SHP77 (cell line): Measurements from ENCODE around the gene GLIS1.

Source experiments
- DNase-seq, 2 experiments: peaks; one replicate each; lab custom pipeline; 2025; lab: John Stamatoyannopoulos, UW

GLIS1 gene

DNA sequence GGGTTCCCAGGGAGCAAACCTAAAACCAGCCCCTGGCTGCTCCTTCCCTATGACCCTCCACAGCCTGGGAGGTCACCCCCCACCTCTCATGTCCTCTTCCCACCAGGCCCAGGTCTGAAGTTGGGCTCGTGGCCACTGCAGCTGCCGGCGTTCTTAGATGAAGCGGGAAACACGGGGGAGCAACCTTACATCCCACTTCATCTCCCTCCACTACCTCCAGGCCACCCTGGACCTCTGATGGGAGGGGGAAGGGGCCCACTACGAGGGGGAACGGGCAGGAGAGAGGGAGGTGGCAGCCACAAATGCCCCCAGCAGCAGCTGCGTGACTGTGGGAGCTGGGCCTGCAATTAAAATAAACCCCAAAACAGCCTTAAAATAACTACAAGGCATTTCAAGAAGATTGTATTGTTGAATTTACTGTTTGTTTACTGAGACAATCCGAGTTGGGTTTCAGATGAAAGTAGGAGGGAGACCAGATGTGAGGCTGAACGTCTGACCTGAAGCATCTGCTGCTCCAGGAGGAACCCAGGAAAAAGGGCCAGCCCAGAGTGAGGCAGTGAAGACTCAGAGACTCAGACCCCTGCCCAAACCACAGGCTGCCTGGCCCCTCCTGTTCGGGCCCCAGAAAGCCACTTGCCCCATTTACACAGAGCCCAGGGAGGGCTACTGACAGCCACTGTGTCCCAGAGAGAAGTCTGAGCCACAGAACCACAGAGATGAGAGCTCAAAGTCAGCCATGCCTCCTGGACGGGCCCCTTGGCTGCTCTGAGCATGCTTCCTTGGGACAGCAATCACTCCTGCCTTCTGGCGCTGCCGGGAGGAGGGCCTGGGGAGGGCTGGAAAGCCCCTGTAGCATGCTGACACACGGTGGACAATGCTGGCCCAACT lies 59.8 kb downstream of the GLIS1 start:
- no peak for DNase-seq

- DNase-seq, result no peak
Measured at GRCh38 chr1:53678507-53678906, 60.5 kb downstream of the GLIS1 start.

DNA sequence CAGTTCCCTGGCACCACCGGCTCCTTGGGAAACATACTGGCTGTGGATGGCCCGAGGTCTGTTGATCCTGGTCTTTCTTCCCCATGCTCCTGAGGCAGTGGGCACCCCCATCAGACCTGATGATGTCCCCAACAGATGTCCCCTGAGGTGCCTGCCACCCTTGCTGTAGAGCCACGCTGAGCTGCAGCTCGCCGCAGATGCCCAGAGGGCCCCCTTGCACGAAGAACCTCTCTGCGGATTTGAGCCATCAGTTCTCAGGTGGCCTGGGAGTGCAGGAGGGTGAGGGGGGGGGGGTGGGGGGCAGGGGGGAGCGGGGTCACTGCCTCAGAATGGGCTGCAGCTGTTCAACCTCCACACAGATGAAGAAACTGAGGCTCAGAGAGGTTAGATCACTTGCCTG lies 60.9 kb downstream of the GLIS1 start:
- DNase-seq, result no peak

DNA sequence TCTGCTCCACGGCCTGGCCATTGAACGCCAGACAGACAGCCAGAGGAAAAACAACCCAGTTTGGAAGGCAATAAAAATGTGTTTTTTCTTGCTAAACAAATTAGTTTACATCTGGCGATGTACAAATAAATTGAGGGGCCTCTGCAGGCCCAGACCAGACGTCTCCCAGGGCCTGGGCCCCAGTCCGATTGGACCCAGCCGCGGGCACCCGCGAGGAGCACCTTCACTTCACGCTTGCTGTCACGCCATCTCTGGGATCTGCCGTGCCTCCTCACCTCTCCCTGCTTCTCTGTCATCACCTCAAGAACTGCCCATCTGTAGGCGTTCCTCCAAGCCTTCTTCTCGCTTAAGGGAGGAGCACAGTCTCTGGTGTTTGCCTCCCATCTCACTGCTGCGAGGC lies 61.5 kb downstream of the GLIS1 start:
- no peak for DNase-seq

- DNase-seq, result no peak
Measured at GRCh38 chr1:53672785-53673184, 66.2 kb downstream of the GLIS1 start.

DNA sequence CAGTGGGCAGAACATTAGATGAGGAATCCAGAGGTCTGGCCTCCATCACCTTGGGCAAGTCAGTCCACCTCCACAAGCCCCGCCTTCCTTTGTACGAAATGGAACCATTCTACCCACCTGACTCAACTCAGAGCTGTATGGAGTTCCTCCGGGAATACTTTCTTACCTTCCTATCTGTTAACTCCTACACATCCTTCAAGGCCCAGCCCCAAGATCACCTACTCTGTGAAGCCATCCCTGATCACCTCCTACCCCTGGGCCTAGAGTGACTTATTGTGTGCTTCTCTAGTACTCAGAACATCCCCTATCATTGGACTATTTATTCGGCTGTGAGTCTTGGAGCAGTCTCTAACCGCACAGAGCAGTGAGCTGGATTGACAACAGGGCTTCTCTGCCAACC lies 66.7 kb downstream of the GLIS1 start:
- DNase-seq, result no peak

- no peak for DNase-seq
Measured at GRCh38 chr1:53669621-53670191, 69.3 kb downstream of the GLIS1 start.

GRCh38 chr1:53666566-53666965 lies 72.4 kb downstream of the GLIS1 start:
- no peak for DNase-seq

DNA sequence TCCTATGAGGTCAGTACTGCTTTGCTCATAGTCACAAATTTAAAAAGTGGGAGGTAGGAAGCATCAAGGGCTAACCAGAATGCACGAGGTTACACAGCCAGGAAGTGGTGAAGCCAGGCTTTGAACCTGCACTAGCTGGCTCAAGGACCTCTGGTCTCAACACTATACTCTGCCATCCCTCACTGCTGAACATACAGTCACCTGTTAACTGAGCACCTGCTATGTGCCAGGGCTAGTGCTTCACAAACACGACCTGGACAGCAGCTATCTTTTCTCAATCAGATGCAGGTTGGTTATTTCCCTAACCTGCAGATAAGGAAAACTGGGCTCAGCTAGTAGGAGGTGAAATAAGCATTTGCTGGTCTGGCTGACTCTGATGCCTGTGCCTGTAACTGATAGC lies 73.0 kb downstream of the GLIS1 start:
- DNase-seq, result no peak

DNA sequence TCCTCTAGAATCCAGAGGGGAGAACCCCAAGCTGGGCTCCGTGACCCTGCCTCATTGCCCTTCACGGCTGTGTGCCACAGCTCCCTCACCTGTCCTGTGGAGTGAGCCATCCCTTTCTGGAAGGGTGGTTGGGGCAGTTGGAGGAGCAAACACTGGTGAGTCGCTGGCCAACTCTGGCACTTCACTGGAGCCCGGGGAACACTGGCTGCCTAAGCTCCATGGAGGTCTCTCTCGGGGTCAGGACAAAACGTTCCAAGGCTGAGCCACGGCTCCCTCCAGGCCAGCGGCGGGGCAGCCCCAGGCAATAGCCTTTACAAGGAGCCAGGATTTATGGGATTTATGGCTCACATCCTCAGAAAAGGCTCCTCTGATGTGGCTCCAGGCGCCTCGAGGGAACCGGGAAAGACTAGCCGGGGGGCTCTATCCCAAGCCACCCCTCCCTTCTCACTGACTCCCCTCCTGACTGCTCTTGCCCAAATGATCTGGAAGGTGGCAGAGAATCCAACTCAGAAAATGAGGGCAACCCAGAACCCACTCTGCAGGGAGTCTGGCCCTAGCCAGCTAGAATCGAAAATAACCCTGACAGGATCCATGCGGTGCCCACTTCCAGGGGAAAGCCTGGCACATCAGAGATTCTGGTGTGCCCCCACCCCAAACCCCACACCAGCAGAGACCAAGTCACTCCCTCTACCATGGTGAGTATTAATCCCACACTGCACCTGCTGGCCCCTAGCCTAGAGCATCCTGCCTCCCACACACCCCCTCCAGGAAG lies 75.2 kb downstream of the GLIS1 start:
- no peak for DNase-seq

DNA sequence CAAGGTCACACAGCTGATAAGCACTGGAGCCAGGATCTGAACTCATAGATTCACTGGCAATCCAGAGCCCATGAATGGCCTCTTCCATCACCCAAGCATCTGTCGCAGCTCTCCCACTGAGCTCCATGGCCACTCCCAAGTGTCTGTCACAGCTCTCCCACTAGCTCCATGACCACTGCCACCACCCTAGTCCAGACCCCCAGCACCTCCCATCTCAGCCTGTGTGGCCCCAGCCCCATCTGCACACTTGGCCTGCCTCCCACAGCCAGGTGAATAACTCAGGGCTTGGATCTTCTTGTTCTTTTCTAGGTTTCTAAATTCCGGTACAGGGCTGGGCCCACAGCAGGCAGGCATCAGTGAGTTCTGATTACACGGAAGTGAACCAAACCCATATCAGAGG lies 76.0 kb downstream of the GLIS1 start:
- DNase-seq, result no peak

DNA sequence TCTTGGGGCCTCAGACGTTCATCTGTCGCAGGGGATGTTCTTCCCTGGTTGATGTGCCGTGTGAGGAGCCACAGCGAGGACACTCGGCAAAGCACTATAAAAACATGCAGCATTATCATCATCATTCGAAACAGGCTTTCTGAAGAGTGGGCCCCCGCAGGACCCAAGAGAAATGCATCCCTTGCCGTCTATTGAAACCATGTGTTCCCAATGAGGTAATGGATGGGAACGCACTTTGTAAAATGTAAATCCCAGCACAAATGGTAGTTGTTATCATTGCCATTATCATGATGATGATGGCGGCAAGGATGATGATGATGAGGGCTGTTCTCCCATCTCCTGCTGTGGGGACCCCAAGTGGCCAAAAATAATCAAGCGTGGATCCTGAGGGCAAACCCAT lies 76.8 kb downstream of the GLIS1 start:
- DNase-seq, result no peak

GRCh38 chr1:53661496-53661895 lies 77.5 kb downstream of the GLIS1 start:
- no peak for DNase-seq

GRCh38 chr1:53660666-53661065 lies 78.3 kb downstream of the GLIS1 start:
- no peak for DNase-seq

DNA sequence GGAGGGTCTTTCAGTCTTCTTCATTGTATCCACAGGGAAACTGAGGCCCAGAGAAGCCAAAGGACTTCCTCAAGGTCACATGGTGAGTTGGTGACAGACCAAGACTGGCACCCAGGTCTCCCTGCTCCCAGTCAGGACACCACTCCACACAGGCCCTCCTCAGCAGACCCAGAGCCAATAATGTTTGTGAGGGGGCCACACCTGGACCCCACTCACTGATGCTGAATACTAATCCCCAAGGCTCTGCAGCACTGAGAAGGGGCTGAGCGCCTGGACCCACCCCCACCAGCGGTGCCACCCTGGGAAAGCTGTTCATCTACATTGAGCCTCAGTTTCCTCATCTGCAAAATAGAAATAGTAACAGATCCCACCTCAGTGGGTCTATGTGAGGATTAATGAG lies 79.5 kb downstream of the GLIS1 start:
- DNase-seq, result no peak

- no peak for DNase-seq
Measured at GRCh38 chr1:53658489-53659230, 80.3 kb downstream of the GLIS1 start.

DNA sequence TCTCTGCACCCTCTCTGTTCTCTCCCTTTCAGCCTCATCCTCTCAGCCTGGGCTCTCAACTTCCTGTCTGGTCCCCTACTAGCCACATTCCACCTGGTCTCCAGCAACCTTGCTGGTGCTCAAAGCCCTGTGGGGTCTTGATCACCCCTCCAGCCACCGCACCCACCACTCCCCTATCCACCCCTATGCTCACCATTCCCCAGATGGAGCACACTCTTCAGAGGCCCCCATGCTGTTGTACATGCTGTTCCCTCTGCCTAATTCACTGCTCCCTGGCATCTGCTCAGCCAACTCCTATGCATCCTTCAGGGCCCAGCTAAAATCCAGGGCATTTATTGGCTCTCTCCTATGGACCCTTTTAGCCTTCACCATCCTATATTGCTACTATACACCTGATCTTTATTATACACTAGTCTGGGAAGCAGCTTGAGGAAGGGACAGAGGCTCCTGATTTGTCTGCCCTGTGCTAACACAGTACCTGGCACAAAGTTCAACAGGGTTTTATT lies 81.0 kb downstream of the GLIS1 start:
- no peak for DNase-seq

DNA sequence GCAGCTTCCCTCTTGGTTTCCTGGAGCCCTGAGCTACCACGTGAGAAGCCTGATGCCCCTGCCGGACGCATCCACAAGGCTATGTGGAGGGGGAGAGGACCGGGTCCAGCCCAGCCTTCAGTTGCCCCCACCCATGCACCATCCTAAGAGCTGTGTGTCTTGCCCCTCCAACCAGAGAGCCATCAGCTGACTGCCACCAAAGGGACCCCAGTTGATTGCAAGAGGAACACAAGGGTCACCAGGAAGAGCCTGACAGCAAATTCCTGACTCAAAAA lies 81.5 kb downstream of the GLIS1 start:
- no peak for DNase-seq

GRCh38 chr1:53656747-53657530 lies 82.0 kb downstream of the GLIS1 start:
- DNase-seq, result no peak

DNA sequence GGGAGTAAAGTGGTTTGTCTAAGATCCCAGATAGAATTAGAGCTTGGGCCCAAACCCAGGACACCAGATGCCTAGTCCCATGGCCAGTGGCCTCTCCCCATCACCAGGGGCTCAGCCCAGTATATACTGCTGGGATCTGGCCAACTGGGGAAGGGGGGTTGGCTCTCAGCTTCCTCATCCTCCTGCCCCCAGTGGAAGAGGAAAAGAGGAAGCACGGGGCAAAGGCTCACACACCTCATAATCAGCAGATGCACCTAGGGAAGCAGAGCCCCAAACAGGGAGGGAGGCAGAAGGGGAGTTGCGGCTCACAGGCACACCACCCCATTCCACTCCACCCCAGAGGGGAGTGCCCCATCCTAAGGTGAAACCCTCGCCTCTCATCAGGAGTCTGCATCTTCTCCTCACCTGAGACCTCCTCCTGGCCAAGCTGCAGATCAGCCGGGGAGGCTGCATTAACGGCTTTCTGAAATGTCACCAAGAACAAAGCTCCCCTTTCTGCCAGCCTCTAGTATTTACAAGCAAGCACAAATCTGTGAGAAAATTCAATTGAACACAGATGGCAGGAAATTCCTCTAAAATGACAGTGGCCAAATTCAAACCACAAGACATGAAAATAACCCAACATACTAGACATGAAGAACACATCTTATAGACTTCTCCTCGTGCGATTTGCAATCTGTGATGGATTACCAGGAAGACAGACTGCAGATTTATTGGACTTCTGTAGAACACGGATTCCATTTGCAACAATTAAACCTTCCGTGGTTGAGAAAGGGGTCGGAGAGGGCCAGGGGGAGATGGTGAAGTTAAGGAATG lies 82.8 kb downstream of the GLIS1 start:
- DNase-seq, result no peak
